ENCODE results near the gene LYPLAL1.
"Not testable (repeated sequence)": the region's sequence is repeated elsewhere in the genome, so short reads cannot be mapped to it uniquely, and the experiment has no call there.

The LYPLAL1 gene

GRCh38 chr1:219171192-219171935 is 2.3 kb upstream of the LYPLAL1 start:
- no peak for DNase-seq

DNA sequence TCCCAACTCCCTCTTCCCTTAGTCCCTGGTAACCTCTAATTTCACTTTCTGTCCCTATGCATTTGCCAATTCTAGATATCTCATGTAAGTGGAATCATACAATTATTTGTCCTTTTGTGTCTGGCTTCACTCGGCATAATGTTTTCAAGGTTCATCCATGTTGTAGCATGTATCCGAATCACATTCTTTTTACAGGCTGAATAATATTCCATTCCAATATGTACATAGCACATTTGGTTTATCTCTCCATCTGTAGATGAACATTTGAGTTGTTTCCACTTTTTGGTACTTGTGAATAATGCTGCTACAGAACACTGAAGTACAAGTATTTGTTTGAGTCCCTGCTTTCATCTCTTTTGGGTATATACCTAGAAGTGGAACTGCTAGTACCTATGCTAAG is 857 bp upstream of the LYPLAL1 start:
- no peak for DNase-seq

DNA sequence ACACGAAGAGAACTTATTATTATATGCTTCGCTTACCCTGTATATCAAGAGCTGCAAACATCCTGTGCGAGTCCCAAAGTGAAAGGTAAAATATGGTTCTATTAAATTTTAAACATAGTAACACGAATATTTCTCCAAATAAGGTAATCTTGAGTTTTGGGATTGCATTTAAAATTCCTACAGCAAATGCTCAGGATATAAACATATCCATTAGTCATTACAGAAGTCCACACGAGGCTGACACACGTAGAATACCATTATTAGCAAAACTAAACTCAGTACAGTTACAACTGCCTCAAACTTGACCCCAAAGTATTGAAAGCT is 282 bp upstream of the LYPLAL1 start:
- no peak for DNase-seq

DNA sequence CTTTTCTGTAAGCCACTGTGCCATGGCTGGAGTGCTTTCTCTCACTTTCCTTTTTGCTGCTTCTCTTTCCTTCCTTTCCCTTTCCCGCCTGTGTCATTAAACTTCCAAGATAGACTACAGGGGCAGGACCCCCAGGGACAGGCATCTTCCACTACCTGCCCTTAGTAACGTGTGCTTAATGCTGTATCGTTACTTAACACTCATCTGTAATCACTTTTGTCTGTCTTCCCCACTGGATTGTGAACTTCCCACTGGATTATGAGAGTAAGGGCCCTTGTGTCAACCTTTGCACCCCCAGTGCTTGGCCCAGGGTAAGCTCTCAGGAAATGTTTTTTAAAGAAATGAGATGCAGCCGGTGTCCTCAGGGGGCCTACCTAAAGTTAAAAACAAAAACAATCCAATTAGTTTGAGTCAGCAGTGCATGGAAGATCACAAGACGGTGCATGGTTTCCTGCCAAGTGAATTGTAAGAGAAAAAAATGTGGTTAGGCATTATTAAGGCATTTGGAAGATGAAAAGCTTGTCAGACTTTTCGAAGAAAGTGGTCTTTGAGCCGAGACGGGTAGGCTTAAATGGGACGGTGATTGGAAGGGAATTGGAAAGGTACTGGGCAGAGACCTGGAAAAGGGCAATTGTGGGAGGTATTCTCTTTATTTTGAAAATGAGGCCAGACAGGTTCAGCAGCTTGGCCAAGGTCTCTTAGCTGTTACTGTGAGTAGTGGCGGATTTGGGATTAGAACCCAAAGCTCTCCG is 958 bp downstream of the LYPLAL1 start:
- no peak for DNase-seq

DNA sequence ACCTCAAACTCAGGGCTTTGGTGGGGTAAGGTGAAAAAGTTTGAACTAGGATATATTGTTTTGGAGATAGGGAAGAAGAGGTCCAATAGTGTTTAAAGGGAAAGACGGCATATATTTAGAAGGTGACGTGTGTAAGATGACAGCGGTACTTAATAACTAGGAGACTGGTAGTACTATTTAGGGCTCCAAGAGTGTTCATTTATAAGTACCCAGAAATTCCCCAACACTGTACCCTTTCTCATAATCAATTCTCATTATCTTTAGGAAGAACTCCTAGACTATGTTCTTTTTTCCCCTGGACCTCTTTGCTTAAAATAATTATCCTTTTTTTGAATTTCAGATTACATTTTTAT is 1.5 kb downstream of the LYPLAL1 start:
- DNase-seq, result no peak

- DNase-seq, result no peak
Measured at GRCh38 chr1:219176168-219176567, 2.5 kb downstream of the LYPLAL1 start.

- DNase-seq, result no peak
Measured at GRCh38 chr1:219177363-219177762, 3.7 kb downstream of the LYPLAL1 start.

DNA sequence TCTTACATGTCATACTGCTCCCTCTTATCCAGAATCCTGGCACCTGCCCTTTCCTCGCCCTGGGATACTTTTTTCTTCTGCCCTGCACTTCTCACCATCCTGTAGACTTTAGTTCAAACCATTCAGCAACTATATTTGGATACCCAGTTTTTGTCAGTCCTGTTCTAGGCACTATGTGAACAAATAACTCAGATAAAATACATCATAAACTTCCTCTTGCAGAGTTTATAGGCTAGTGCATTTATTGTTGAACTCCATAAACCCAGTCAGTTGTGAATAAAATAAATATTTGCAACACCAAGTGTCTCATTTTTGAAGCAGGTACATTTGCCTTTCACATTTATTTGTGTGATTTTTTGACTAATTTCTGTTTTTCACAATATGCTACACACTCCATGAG is 4.3 kb downstream of the LYPLAL1 start:
- no peak for DNase-seq

DNA sequence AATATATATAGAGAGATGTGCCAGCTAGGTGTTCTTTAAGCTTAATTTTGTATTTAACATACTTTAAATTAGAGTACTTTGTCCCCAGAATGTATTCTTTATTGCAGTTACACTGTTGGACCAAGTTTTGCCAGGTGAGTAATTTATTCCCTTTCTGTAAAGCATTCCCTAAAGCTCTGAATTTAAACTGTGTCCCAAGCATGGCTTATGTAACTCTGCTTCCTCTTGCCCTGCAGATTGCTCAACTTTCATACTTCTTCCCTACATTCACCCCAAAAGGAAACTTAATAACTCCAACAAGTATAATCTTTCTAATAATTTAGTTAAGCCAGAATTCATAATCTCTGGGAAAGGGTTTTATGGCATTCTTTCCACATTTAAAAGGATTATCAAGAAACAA is 5.6 kb downstream of the LYPLAL1 start:
- DNase-seq, result no peak

DNA sequence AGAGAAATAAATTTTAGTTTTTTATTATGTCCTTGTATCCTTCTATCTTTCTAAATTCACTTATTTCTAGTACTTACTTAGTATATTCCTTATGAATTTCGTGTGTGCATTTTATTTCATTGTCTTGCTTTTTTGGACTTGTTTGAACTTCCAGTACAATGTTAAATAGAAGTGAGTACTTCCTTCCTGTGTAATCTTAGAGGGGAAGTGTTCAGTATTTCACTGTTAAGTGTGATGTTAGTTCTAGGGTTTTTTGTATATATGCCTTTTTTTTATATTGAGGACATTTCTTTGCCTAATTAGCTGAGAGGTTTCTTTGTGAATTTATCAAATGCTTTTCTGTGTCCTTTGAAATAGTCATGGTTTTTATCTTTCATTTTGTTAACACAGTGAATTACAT is 10.7 kb downstream of the LYPLAL1 start:
- no peak for DNase-seq

DNA sequence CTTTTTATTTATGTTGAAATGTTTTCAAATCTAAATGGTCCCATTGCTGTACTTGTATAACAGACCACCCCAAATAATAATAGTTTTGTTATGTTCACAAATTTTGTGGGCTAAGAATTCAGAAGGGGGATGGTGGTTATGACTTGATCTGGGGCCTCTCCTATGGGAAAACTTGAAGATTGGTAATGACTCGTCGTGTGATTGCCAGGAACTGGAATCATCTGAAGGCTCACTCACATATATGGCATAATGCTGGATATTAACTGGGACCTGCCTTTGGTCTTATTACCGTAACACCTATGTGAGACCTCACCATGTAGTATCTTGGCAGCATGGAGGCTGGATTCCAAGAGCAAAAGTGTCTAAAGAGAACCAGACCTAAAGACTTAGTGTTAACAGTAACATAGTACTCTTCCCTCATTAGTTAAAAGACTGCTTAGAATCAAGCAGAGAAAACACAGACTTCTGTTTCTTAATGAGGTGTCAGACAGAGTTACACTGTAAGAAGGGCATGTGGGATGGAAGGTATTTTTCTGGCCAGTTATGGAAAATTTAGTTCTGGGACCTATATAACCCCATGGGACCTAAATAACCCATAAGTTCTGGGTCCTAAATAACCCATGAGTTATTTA is 11.9 kb downstream of the LYPLAL1 start:
- no peak for DNase-seq

DNA sequence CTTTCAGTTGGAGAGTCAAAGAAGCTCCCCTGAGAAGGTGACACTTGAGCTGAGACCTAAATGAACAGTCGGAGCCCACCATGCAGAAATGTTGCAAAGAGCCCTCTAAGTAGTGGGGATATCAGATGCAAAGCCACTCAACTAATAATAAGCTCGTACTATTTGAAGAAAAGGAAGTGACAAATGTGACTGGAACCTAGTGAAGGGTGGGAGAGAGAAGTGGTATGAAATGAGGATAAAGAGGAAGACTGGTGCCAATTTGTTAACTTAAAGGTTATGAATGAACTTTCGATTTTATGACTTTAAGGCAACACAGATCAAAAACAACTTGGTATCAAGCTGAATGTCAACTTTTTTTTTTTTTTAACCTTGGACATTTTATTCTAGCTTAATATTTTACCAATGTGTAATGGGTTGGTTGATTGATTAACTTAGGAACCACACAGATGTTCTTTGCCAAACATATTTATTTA is 14.7 kb downstream of the LYPLAL1 start:
- no peak for DNase-seq

DNA sequence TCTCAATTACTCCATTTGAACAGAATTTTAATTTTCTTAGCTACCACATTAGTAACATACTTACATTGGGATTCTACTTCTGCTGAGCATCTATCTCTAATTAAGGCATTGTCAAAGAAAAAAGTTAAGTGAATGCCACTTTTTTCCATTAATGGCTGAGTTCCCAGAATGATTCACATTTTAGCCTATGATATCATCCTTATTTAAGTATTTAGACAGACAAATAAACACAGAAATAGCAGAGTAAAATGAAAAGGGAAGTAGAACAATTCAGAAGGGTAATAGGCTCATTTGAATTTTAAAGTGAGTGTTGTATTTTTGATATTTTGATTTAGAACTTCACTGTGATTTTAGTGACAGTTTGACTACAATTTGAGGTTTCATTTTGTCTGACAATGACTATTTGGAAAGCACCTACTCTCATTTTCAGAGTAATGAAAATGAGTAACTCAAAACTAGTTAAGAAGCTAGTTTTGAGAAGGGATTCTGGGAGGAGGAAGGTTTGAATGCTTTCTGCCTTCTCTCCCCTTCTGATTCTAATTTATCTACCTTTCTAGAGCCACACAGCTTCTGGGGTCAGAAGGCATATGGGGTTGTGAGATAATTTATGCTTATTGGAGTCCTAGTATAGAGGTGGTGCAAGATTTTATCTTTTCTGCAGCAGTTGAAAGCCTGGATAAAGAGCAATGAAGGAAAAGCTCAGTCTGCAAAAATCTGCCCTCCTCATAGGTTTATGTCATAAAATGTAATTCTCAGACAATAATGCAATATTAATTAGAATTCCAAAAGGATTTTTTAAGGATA is 15.5 kb downstream of the LYPLAL1 start:
- DNase-seq, result no peak

DNA sequence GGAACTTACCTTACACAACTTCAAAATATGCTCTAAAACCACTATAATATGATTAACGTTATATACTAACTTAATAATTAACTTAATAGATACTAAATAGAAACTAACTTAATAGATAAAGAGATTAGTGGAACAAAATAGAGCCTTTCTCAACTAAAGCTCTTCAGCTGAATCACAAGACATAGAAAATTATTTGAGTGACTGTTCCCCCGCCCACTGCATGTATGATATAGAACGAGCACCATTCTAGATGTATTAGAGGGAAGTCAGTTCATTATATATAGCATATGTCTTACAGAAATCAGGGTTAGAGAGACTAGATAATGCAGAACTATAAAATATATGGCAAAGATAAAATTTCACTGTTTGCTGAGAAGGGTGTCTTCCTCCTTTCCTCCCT is 16.3 kb downstream of the LYPLAL1 start:
- DNase-seq, result no peak

- no peak for DNase-seq
Measured at GRCh38 chr1:219190605-219191004, 16.9 kb downstream of the LYPLAL1 start.

GRCh38 chr1:219195833-219196232 is 22.2 kb downstream of the LYPLAL1 start:
- DNase-seq, result not testable (repeated sequence)

GRCh38 chr1:219201656-219202055 is 28.0 kb downstream of the LYPLAL1 start:
- DNase-seq, result no peak

- no peak for DNase-seq
Measured at GRCh38 chr1:219202567-219202966, 28.9 kb downstream of the LYPLAL1 start.

DNA sequence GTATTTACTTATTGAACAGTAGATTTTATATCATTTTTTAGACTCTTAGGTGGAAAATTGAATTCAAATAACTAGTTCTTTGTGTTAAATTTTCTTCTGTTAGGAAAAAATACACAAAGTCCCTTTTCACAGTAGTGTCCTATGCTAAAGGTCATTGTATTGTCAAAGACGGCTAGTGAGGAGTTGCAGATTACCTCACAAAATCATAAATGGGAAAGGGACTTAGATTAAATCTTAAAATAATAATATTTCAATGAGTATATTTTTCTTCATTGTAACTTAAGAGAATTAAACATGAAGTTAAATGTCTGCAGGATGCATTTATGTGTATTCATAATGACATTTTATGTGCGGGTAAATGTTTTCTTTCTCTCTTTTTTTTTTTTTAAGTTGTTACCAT is 32.7 kb downstream of the LYPLAL1 start:
- no peak for DNase-seq

DNA sequence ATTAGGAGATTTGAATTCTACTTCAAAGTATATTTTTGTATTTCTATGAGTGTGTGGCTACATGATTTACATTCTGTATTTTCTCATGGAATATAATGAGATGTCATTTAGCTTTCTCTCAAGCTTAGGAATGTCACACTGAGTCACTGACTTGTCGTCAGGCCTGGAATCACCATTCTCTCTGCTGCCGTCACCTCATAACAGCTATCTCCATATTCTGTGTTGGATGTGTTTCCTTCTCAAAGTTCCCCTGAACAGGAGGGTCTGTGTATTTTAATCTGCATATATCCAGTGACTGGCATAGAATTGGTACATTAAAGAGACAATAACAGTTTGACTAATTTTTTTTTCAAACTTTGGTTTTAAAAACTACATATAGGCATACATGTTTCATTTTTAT is 35.9 kb downstream of the LYPLAL1 start:
- no peak for DNase-seq

DNA sequence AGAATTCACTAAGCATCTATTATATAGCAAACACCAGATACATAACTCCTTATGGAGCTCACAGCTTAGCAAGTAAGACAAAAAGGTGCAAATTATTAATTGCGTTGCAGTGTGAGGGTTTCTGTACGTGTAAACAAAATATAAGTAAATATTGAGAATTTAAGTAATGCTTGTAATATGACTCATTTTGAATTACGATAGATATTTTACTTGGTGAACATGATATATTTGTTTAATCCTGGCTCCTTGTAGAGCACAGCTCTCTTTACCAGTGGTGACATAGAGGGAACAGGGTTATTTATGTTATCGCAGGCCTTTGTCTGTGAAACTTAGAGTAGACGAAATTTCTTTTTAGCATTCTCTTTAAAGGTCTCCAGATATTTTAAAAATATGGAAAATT is 36.4 kb downstream of the LYPLAL1 start:
- no peak for DNase-seq

DNA sequence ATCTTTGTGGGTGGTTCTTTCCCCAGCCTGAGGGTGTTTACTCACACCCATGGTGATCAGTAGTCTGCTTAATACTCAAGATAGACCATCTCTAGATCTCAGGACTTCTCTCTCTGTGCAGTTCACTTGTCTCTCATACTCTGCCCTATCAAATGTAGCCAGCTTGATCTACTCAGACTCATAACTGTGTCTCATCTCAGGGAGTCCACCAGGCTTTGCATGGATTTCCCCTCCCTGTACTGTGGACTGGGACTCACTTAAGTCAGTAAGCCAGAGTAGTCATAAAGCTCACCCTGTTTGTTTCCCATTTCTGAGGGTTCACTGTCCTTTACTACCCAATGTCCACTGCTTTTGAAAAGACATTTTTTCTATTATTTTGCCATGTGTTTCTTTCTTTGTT is 41.8 kb downstream of the LYPLAL1 start:
- no peak for DNase-seq

- DNase-seq, result no peak
Measured at GRCh38 chr1:219220945-219221344, 47.3 kb downstream of the LYPLAL1 start.

All from activated CD8-positive, alpha-beta memory T cell treated with anti-CD3 and anti-CD28 coated beads, Interleukin-2, amount 50 U/mL, for 4 hours (primary cell).